HG03039 (cell line): ENCODE data around the gene SETD4.

ENCODE experiments used
- ATAC-seq: cut with Tn5 transposase; IDR thresholded peaks from one replicate; pipeline ENCODE4 v1.9.1; 2021; ENCODE audit warnings: mild to moderate bottlenecking, moderate library complexity; ENCODE audit not compliant: unreplicated experiment

Gene SETD4

GRCh38 chr21:36048357-36048756, 12.0 kb downstream of the SETD4 start:
- ATAC-seq = no peak

- no peak for ATAC-seq
Measured at GRCh38 chr21:36047139-36047538, 13.2 kb downstream of the SETD4 start.

- no peak for ATAC-seq
Measured at GRCh38 chr21:36045993-36046392, 14.3 kb downstream of the SETD4 start.

- ATAC-seq = no peak
Measured at GRCh38 chr21:36044056-36044455, 16.3 kb downstream of the SETD4 start.

- no peak for ATAC-seq
Measured at GRCh38 chr21:36041910-36042309, 18.4 kb downstream of the SETD4 start.

- no peak for ATAC-seq
Measured at GRCh38 chr21:36040389-36040788, 19.9 kb downstream of the SETD4 start.

- no peak for ATAC-seq
Measured at GRCh38 chr21:36039861-36040260, 20.5 kb downstream of the SETD4 start.

GRCh38 chr21:36038701-36039497, 21.4 kb downstream of the SETD4 start:
- ATAC-seq = no peak

- no peak for ATAC-seq
Measured at GRCh38 chr21:36035381-36035791, 24.9 kb downstream of the SETD4 start.

- no peak for ATAC-seq
Measured at GRCh38 chr21:36034211-36034913, 26.0 kb downstream of the SETD4 start.

- ATAC-seq = no peak
Measured at GRCh38 chr21:36032647-36033406, 27.5 kb downstream of the SETD4 start.

- ATAC-seq = no peak
Measured at GRCh38 chr21:36030581-36031189, 29.6 kb downstream of the SETD4 start.

GRCh38 chr21:36029309-36029708, 31.0 kb downstream of the SETD4 start:
- no peak for ATAC-seq

- no peak for ATAC-seq
Measured at GRCh38 chr21:36028127-36029069, 31.9 kb downstream of the SETD4 start.

- ATAC-seq = no peak
Measured at GRCh38 chr21:36027347-36027746, 33.0 kb downstream of the SETD4 start.

GRCh38 chr21:36024782-36025181, 35.5 kb downstream of the SETD4 start:
- ATAC-seq = no peak

- ATAC-seq = no peak
Measured at GRCh38 chr21:36023092-36023480, 37.2 kb downstream of the SETD4 start.

GRCh38 chr21:36022427-36023091, 37.8 kb downstream of the SETD4 start:
- no peak for ATAC-seq

GRCh38 chr21:36021251-36021837, 39.0 kb downstream of the SETD4 start:
- ATAC-seq = peak; percentile 56
